ENCODE data around the gene MEF2A. TPM values are rescaled to one million over a fixed set of nuclear protein-coding genes. Genes with fewer than 3 reads are reported as not detected.

MEF2A gene
- total RNA-seq, 1 donor from 2014 or later, result 46.3 TPM

DNA sequence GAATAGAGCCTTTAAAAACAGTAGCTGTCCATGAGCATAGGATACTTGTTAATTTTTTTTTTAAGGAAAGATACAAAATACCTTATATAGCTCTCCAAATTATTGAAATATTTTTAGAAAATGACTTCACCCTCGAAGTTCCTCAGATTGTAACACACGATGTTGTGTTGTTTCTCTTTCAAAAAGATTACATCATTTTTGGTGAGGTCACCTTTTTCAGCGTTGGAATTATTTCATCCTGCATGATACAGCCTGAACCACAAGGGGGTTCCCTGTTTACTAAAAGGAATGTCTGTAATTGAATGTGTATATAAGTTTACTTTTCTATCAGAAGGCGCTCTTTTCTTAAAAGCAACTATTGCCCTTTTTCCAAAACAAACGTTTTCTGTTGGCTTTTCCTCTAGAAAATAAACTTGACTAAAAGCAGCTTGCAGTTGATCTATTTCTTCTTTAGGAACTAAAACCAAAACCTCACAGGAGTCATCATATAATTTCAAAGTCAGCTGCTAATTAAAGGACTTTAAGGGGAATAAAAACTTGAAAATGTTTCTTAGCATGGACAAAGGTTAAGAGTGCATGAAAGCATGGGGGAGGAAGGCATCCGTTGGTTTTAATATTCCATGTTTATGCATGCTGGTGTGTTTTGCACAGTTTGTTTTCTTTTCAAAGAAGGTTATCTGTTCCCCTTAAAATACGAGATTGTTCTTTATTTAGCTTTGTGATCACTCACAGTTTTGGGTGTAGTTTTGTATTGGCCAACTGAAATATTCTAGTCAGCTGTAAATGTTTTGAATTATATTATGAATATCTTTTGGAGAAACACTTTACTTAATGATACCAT, 138.0 kb downstream of the MEF2A start:
- H3K4me3 ChIP-seq (ENCODE audit: insufficient read depth, low read depth, low read length), result no peak overlapping the region
- H3K79me2 ChIP-seq (ENCODE audit: insufficient read depth, low read length), result no peaks in the 10 kb centered on the region
- Mint-ChIP-seq H3K36me3 (ENCODE audit: low read depth, unreplicated experiment) (peaks cover 1% of the 10 kb centered on the region), H3K27ac (ENCODE audit: unreplicated experiment) (peak overlapping the region; percentile 97), H3K27me3 (ENCODE audit: low read depth, unreplicated experiment) (no peaks in the 10 kb centered on the region), H3K9me3 (ENCODE audit: unreplicated experiment) (no peaks in the 10 kb centered on the region), H3K4me1 (ENCODE audit: low read depth, unreplicated experiment) (peaks cover 35% of the 10 kb centered on the region), H3K4me3 (ENCODE audit: unreplicated experiment) (no peak overlapping the region)
- H3K36me3 ChIP-seq (ENCODE audit: insufficient read depth, low read length), result no peaks in the 10 kb centered on the region
- H3K27me3 ChIP-seq (ENCODE audit: insufficient read depth, low read length), result no peaks in the 10 kb centered on the region
- H2AFZ ChIP-seq (ENCODE audit: low read depth, low read length), result no peak overlapping the region
- H3K4me1 ChIP-seq (ENCODE audit: insufficient read depth, low read length), result peaks cover 24% of the 10 kb centered on the region
- no peaks in the 10 kb centered on the region for H3K9me3 ChIP-seq (ENCODE audit: insufficient read depth, low read depth, low read length)
- TF ChIP-seq EZH2 (IDR thresholded peaks at IDR 0.05; ENCODE audit: insufficient read depth, low read length), result no peak
- TF ChIP-seq, protein P1, sequence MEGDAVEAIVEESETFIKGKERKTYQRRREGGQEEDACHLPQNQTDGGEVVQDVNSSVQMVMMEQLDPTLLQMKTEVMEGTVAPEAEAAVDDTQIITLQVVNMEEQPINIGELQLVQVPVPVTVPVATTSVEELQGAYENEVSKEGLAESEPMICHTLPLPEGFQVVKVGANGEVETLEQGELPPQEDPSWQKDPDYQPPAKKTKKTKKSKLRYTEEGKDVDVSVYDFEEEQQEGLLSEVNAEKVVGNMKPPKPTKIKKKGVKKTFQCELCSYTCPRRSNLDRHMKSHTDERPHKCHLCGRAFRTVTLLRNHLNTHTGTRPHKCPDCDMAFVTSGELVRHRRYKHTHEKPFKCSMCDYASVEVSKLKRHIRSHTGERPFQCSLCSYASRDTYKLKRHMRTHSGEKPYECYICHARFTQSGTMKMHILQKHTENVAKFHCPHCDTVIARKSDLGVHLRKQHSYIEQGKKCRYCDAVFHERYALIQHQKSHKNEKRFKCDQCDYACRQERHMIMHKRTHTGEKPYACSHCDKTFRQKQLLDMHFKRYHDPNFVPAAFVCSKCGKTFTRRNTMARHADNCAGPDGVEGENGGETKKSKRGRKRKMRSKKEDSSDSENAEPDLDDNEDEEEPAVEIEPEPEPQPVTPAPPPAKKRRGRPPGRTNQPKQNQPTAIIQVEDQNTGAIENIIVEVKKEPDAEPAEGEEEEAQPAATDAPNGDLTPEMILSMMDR (IDR thresholded peaks at IDR 0.05; ENCODE audit: insufficient read depth, low read depth, low read length), result peak; percentile 77
- H3K27ac ChIP-seq (ENCODE audit: low read depth, low read length), result peak overlapping the region; percentile 88
- FAIRE-seq (peak; percentile 54), DNase-seq (ENCODE audit: low read depth) (peak; percentile 87)
- H3K4me2 ChIP-seq (ENCODE audit: low read length), result peak overlapping the region; percentile 75
- peak overlapping the region; percentile 79 for H3K9ac ChIP-seq (ENCODE audit: low read length)
- no peaks in the 10 kb centered on the region for H4K20me1 ChIP-seq (ENCODE audit: insufficient read depth, low read length)

DNA sequence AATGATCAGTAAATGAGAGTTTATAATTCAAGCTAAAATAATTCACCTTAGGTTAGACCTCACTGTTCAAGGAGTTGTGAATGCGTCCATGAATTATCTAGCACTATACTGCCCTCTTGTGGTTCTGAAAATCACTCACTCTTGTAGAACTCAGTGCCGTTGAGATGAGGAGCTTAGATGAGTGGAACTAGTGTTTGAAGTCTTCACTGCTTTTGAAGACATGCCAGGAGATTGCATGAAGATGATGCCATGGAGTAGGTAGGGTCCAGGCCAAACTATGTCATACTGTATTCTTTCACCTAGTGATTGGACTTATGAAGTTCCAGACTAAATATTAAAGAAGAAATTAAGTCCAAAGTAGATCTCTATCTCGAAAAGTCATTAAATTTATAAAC, 138.7 kb downstream of the MEF2A start:
- peak overlapping the region; percentile 81 for H3K27ac ChIP-seq (ENCODE audit: low read depth, low read length)
- H3K4me3 ChIP-seq (ENCODE audit: insufficient read depth, low read depth, low read length), result no peak overlapping the region
- no peak for TF ChIP-seq EZH2 (IDR thresholded peaks at IDR 0.05; ENCODE audit: insufficient read depth, low read length)
- TF ChIP-seq, protein P1 (IDR thresholded peaks at IDR 0.05; ENCODE audit: insufficient read depth, low read depth, low read length), result peak; percentile 81
- no peaks in the 10 kb centered on the region for H3K79me2 ChIP-seq (ENCODE audit: insufficient read depth, low read length)
- no peaks in the 10 kb centered on the region for H3K9me3 Mint-ChIP-seq (ENCODE audit: unreplicated experiment)
- H3K4me3 Mint-ChIP-seq (ENCODE audit: unreplicated experiment), result no peak overlapping the region
- FAIRE-seq (peak; percentile 59), DNase-seq (ENCODE audit: low read depth) (peak; percentile 70)
- H2AFZ ChIP-seq (ENCODE audit: low read depth, low read length), result no peak overlapping the region
- peaks cover 7% of the 10 kb centered on the region for H3K36me3 Mint-ChIP-seq (ENCODE audit: low read depth, unreplicated experiment)
- peak overlapping the region; percentile 79 for H3K9ac ChIP-seq (ENCODE audit: low read length)
- H3K4me1 Mint-ChIP-seq (ENCODE audit: low read depth, unreplicated experiment), result peaks cover 41% of the 10 kb centered on the region
- no peaks in the 10 kb centered on the region for H3K9me3 ChIP-seq (ENCODE audit: insufficient read depth, low read depth, low read length)
- H3K4me1 ChIP-seq (ENCODE audit: insufficient read depth, low read length), result peaks cover 29% of the 10 kb centered on the region
- no peaks in the 10 kb centered on the region for H4K20me1 ChIP-seq (ENCODE audit: insufficient read depth, low read length)
- peak overlapping the region; percentile 75 for H3K4me2 ChIP-seq (ENCODE audit: low read length)
- no peaks in the 10 kb centered on the region for H3K27me3 ChIP-seq (ENCODE audit: insufficient read depth, low read length)
- peak overlapping the region; percentile 97 for H3K27ac Mint-ChIP-seq (ENCODE audit: unreplicated experiment)
- H3K36me3 ChIP-seq (ENCODE audit: insufficient read depth, low read length), result no peaks in the 10 kb centered on the region
- H3K27me3 Mint-ChIP-seq (ENCODE audit: low read depth, unreplicated experiment), result no peaks in the 10 kb centered on the region
